Fibroblast of mammary gland (primary cell): Measurements from ENCODE around the gene NELFE.
"Not testable (repeated sequence)": the region's sequence is repeated elsewhere in the genome, so short reads cannot be mapped to it uniquely, and the experiment has no call there.

Experiments
- DNase-seq: peaks from one replicate; pipeline ENCODE4 v3.0.0-alpha.2; 2010; ENCODE audit warnings: low read depth
- H3K4me3 ChIP-seq: 2 replicates; pipeline ENCODE4 v1.5.1; 2011; ENCODE audit warnings: low read depth, mild to moderate bottlenecking, low read length, moderate library complexity; ENCODE audit not compliant: control insufficient read depth
- CTCF ChIP-seq: conservative IDR thresholded peaks from 2 replicates; pipeline ENCODE4 v1.5.1; 2011; ENCODE audit warnings: low read depth, low read length, inconsistent platforms; ENCODE audit not compliant: control insufficient read depth, insufficient read depth

NELFE gene

DNA sequence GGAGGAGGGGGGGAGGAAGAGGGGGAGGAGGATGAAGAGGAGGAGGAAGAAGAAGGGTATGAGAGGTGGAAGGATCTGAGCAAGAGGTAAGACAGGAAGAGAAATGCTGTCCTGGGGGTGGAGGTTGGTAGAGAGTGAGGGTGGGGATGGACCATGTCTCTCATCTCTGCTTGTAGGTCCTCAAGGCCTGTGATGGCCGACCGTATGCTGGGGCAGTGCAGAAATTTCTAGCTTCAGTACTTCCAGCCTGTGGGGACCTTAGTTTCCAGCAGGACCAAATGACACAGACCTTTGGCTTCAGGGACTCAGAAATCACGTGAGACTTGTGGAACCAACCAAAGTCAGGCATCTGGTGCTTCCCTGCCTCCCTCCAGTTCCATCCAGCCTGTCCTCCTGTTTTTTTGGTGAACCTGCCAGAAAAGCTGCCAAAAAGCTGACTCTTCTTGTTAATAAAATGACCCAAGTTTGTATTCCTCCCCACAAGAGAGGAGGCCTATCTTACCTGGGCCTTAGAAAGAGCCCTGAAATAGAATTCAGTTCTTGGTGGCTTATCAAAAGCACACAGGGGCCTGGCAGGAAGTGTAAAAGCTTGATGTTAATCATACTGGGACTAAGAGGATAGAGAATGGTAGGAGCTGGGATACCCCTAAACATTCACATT, 20.6 kb upstream of the NELFE start:
- H3K4me3 ChIP-seq, result no peak overlapping the region
- TF ChIP-seq CTCF, result no peak
- no peak for DNase-seq

DNA sequence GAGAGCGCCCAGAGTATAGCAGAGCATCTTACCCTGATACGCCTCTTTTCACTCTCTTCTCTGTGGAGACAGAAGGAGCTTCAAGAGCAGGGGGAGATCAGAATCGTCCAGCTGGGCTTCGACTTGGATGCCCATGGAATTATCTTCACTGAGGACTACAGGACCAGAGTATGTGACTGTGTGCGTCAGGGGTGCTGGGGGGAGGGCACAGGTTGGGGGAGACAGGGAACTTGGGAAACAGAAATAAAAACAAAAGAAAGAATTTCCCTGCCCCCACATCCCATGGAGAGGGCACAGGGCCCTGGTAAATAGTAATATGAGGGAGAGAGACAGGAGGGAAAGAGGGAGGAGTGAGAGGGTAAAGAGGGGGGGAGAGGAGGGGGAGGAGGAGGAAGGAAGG, 20.1 kb upstream of the NELFE start:
- no peak overlapping the region for H3K4me3 ChIP-seq
- DNase-seq, result no peak
- TF ChIP-seq CTCF, result no peak

GRCh38 chr6:31977816-31978431, 19.2 kb upstream of the NELFE start:
- no peak overlapping the region for H3K4me3 ChIP-seq
- DNase-seq, result no peak
- no peak for TF ChIP-seq CTCF

DNA sequence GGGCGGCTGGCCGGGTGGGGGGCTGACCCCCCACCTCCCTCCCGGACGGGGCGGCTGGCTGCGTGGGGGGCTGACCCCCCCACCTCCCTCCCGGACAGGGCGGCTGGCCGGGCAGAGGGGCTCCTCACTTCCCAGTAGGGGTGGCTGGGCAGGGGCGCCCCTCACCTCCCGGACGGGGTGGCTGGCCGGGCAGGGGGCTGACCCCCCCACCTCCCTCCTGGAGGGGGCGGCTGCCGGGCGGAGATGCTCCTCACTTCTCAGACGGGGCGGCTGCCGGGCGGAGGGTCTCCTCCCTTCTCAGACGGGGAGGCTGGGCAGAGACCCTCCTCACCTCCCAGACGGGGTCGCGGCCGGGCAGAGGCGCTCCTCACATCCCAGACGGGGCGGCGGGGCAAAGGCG, 17.3 kb upstream of the NELFE start:
- DNase-seq, result not testable (repeated sequence)

DNA sequence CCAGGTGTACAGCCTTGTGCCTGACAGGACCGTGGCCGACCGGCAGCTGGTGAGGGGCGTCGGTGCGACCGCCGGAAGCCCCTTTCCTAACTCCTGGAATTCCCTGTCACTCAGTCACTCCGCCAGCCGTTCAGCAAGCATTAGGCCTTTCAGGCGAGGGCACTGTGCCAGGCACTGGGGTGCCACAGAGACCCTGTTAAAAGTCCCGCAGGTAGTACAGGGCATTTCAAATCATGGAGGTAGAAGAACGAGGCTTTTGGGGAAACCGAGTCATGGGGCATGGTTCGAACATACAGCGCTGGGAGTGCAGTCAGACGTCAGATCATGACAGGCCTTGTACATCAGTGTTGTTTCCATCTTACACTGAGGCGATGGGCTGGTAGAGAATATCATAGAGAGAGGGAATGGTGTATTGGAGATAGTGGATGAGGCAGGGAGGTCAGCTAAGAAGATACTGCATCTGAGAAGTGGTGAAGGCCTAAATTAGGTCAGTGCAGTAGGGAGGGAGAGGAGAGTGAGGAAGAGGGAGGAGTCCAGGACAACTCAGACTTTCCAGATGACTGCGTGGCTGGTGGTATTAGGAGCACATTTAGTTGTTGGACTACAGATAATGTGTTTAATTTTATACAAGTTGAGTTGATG, 14.1 kb upstream of the NELFE start:
- peak overlapping the region; percentile 93 for H3K4me3 ChIP-seq

More for the DNA sequence above, 17.3 kb upstream of the NELFE start:
- not testable (repeated sequence) for H3K4me3 ChIP-seq

DNA sequence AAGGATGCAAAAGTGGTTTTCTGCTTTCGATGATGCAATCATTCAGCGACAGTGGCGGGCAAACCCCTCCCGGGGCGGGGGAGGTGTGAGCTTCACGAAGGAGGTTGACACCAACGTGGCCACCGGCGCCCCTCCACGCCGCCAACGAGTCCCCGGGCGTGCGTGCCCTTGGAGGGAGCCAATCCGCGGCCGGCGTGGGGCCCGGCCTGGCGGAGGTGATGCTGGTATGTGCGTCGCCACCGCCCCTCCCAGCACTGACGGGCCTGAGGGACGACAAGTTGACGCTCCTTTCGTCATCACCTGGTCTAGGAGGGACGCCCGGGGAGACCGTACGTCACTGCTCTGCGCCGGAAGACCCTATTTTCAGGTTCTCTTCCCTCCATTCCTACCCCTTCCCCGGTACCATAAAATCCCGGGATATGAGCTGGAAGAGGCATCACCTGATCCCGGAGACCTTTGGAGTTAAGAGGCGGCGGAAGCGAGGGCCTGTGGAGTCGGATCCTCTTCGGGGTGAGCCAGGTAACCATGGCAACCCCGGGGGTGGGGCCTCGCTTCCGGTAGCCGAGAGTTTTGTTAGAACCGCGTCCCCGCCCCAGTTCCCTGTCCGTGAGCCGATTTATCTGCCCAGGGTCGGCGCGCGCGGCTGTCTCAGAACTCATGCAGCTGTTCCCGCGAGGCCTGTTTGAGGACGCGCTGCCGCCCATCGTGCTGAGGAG, 13.4 kb upstream of the NELFE start, which contains the start of gene DXO:
Gene DXO (minus strand): TSS at position 146 of the 716 bp plus-strand sequence. CDS start 463 bp downstream, outside the sequence.
- no peak for TF ChIP-seq CTCF
- peak; percentile 98 for DNase-seq
- peak within 1 kb of the TSS; percentile 93 for H3K4me3 ChIP-seq

More for the DNA sequence above, 14.1 kb upstream of the NELFE start:
- DNase-seq, result peak; percentile 63
- TF ChIP-seq CTCF, result no peak
